SU-DHL-6 (cell line): ENCODE measurements around the gene LFNG.

Source experiments
- H2AFZ ChIP-seq: fragments of 200-600 bp; sonication (generic); 2 replicates; pipeline ENCODE4 v1.6.1; 2014; ENCODE audit warnings: low read depth, mild to moderate bottlenecking, moderate library complexity, mixed read lengths, antibody characterized with exemption, low read length; ENCODE audit not compliant: severe bottlenecking
- H3F3A ChIP-seq: fragments of 200-600 bp; shearing (Covaris generic); 2 replicates; pipeline ENCODE4 v1.6.0; 2016; ENCODE audit warnings: antibody characterized with exemption, mild to moderate bottlenecking; ENCODE audit not compliant: insufficient read depth
- H3K27ac ChIP-seq: fragments of 200-600 bp; sonication (generic); 2 replicates; pipeline ENCODE4 v1.5.1; 2016; ENCODE audit warnings: low read depth, mild to moderate bottlenecking, low read length, moderate library complexity, mixed read lengths
- H3K27me3 ChIP-seq: fragments of 200-600 bp; sonication (generic), shearing (Covaris generic); 2 replicates; pipeline ENCODE4 v1.6.0; 2014; ENCODE audit warnings: mild to moderate bottlenecking, low read length
- H3K36me3 ChIP-seq: fragments of 200-600 bp; sonication (generic); 2 replicates; pipeline ENCODE4 v1.6.1; 2014; ENCODE audit warnings: mild to moderate bottlenecking, low read length, mixed read lengths
- H3K4me2 ChIP-seq: fragments of 300-600, 200-600 bp; shearing (Covaris generic), sonication (generic); 2 replicates; pipeline ENCODE4 v1.6.0; 2014; ENCODE audit warnings: low read length, low read depth, mild to moderate bottlenecking; ENCODE audit not compliant: poor library complexity, severe bottlenecking
- H3K4me3 ChIP-seq: fragments of 200-600 bp; sonication (generic); 2 replicates; pipeline ENCODE4 v1.5.1; 2014; ENCODE audit warnings: antibody characterized with exemption, low read length, mild to moderate bottlenecking, mixed read lengths; ENCODE audit not compliant: insufficient read depth, poor library complexity, severe bottlenecking
- H3K79me2 ChIP-seq: fragments of 200-600 bp; sonication (generic); 2 replicates; pipeline ENCODE4 v1.6.1; 2014; ENCODE audit warnings: mild to moderate bottlenecking, low read length, moderate library complexity; ENCODE audit not compliant: insufficient read depth
- H3K9ac ChIP-seq: fragments of 200-600 bp; sonication (generic); 2 replicates; pipeline ENCODE4 v1.7.0; 2014; ENCODE audit warnings: mild to moderate bottlenecking, low read length
- H3K9me2 ChIP-seq: fragments of 200-600 bp; sonication (generic); replicated peaks from 2 replicates; pipeline ENCODE4 v1.6.1; 2014; ENCODE audit warnings: low read length; ENCODE audit not compliant: insufficient read depth
- H3K9me3 ChIP-seq: fragments of 200-600 bp; sonication (generic); 2 replicates; pipeline ENCODE4 v1.6.1; 2014; ENCODE audit warnings: low read length, mixed read lengths; ENCODE audit not compliant: insufficient read depth
- H4K20me1 ChIP-seq: fragments of 200-600 bp; sonication (generic); 2 replicates; pipeline ENCODE4 v1.6.1; 2014; ENCODE audit warnings: low read depth, mild to moderate bottlenecking, antibody characterized with exemption, low read length, moderate library complexity, mixed read lengths
- CTCF ChIP-seq: fragments of 200-600 bp; sonication (generic); IDR thresholded peaks from one replicate; pipeline ENCODE4 v1.5.1; 2017; ENCODE audit warnings: antibody characterized with exemption, mild to moderate bottlenecking, low read length, moderate library complexity; ENCODE audit not compliant: insufficient read depth, poor library complexity, severe bottlenecking
- EZH2phosphoT487 ChIP-seq: fragments of 200-600 bp; sonication (generic), shearing (Covaris generic); conservative IDR thresholded peaks from 2 replicates; pipeline ENCODE4 v1.6.1; 2018; ENCODE audit warnings: mild to moderate bottlenecking, antibody characterized with exemption, low read length, moderate library complexity, mixed read lengths

LFNG gene

GRCh38 chr7:2482725-2483451 lies 36.7 kb upstream of the LFNG start:
- Histone ChIP-seq H3K9me3 (no peaks in the 10 kb centered on the region), H4K20me1 (no peaks in the 10 kb centered on the region), H3K9ac (no peak overlapping the region), H3K36me3 (no peaks in the 10 kb centered on the region), H3K4me2 (no peak overlapping the region), H3K4me3 (no peak overlapping the region), H3F3A (no peaks in the 10 kb centered on the region), H3K27me3 (no peaks in the 10 kb centered on the region), H2AFZ (no peak overlapping the region), H3K27ac (no peak overlapping the region), H3K9me2 (no peaks in the 10 kb centered on the region), H3K79me2 (no peaks in the 10 kb centered on the region)
- TF ChIP-seq EZH2phosphoT487 (no peak), CTCF (peak; percentile 29)

- no peak overlapping the region for H3K9ac ChIP-seq
- no peak overlapping the region for H3K4me2 ChIP-seq
- no peaks in the 10 kb centered on the region for H3F3A ChIP-seq
- H3K36me3 ChIP-seq: no peaks in the 10 kb centered on the region
- no peak overlapping the region for H3K27ac ChIP-seq
- no peaks in the 10 kb centered on the region for H3K9me3 ChIP-seq
- H3K27me3 ChIP-seq: no peaks in the 10 kb centered on the region
- no peak overlapping the region for H2AFZ ChIP-seq
- no peak overlapping the region for H3K4me3 ChIP-seq
- no peak for TF ChIP-seq CTCF
- no peak for TF ChIP-seq EZH2phosphoT487
- no peaks in the 10 kb centered on the region for H4K20me1 ChIP-seq
- H3K79me2 ChIP-seq: no peaks in the 10 kb centered on the region
- no peaks in the 10 kb centered on the region for H3K9me2 ChIP-seq
Measured at GRCh38 chr7:2483494-2483893, 36.1 kb upstream of the LFNG start.

GRCh38 chr7:2484868-2485267 lies 34.7 kb upstream of the LFNG start:
- Histone ChIP-seq H3K27me3 (no peaks in the 10 kb centered on the region), H3K79me2 (no peaks in the 10 kb centered on the region), H3K9me2 (no peaks in the 10 kb centered on the region), H3K9me3 (no peaks in the 10 kb centered on the region), H3F3A (no peaks in the 10 kb centered on the region), H3K36me3 (no peaks in the 10 kb centered on the region), H3K27ac (no peak overlapping the region), H2AFZ (no peak overlapping the region), H3K4me3 (no peak overlapping the region), H4K20me1 (no peaks in the 10 kb centered on the region), H3K4me2 (no peak overlapping the region), H3K9ac (no peak overlapping the region)
- TF ChIP-seq CTCF (no peak), EZH2phosphoT487 (no peak)
